ENCODE data around the gene AKTIP. TPM values are rescaled to one million over a fixed set of nuclear protein-coding genes. Genes with fewer than 3 reads are reported as not detected.

Gene AKTIP
- total and polyA plus RNA-seq, 12 donors: 16.0 to 43.5 (median 31.3) TPM

DNA sequence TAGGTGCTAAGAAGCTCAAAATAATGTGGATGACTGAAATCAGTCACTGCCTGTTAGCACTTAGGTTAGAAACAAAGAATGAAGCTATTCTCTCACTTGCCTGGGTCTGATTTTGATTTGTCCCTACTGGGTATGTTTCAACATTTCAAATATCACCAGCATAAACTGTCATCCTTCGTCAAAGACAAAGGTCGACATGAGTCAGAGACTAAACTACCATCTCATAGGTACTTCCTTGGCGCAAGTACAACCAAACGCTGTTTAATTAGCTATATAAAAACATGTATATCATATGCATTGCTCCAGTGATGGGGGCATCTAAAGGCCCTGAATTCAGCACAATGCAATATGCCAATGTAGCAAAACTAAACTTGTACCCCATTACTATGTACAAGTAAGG lies 4.0 kb downstream of the AKTIP start:
- H3K36me3 ChIP-seq (replicated peaks in 1 of 2): peaks cover 0 to 41% of the 10 kb centered on the region in 2 donors

DNA sequence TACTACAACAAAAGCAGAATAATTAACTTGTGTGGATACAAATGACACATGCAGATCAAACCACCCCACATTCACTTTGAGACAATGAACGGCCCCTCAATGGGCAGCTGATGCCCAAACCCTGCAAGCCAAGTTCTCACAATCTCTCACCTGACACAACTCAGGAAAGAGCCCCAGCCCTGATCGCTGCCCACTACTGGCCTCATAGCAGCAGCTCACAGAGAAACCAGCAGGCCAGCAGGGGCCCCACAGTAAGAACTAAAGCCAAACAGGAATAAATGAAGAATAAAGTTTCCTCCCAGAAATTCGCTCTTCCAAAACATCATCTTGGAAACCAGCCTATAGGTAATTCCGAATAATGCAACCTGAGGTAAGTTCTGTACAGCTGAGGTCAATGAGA lies 7.7 kb downstream of the AKTIP start:
- Histone ChIP-seq H3K27me3 (no peaks in the 10 kb centered on the region), H3K4me3 (no peak overlapping the region), H3K27ac (no peak overlapping the region), H3K4me1 (replicated peaks in 1 of 2) (no peaks in the 10 kb centered on the region), H3K36me3 (replicated peaks in 1 of 2) (peaks cover 0 to 62% of the 10 kb centered on the region in 2 donors), H3K9me3 (replicated peaks in 1 of 3) (no peaks in the 10 kb centered on the region)
- WGBS, 4 donors: 89 to 93% (median 91%) methylated on average over 4 of the region's 4 CpGs
- TF ChIP-seq, protein P1, sequence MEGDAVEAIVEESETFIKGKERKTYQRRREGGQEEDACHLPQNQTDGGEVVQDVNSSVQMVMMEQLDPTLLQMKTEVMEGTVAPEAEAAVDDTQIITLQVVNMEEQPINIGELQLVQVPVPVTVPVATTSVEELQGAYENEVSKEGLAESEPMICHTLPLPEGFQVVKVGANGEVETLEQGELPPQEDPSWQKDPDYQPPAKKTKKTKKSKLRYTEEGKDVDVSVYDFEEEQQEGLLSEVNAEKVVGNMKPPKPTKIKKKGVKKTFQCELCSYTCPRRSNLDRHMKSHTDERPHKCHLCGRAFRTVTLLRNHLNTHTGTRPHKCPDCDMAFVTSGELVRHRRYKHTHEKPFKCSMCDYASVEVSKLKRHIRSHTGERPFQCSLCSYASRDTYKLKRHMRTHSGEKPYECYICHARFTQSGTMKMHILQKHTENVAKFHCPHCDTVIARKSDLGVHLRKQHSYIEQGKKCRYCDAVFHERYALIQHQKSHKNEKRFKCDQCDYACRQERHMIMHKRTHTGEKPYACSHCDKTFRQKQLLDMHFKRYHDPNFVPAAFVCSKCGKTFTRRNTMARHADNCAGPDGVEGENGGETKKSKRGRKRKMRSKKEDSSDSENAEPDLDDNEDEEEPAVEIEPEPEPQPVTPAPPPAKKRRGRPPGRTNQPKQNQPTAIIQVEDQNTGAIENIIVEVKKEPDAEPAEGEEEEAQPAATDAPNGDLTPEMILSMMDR (IDR thresholded peaks at IDR 0.05): no peak
- no peak for TF ChIP-seq POLR2A (IDR thresholded peaks at IDR 0.05)
- no peak for DNase-seq
- intact Hi-C loops (cut with DNase I): no loop called here

More for the DNA sequence above, 4.0 kb downstream of the AKTIP start:
- intact Hi-C loops (cut with DNase I): no loop called here
- Histone ChIP-seq H3K4me3 (no peak overlapping the region), H3K9me3 (replicated peaks in 1 of 3) (no peaks in the 10 kb centered on the region), H3K27ac (no peak overlapping the region), H3K27me3 (no peaks in the 10 kb centered on the region), H3K4me1 (replicated peaks in 1 of 2) (peaks cover 8 to 22% of the 10 kb centered on the region in 2 donors)
- no peak for DNase-seq
- TF ChIP-seq POLR2A (IDR thresholded peaks at IDR 0.05): no peak
- TF ChIP-seq, protein P1 (IDR thresholded peaks at IDR 0.05): no peak
- WGBS, 4 donors: 79 to 91% (median 84%) methylated on average over 4 of the region's 4 CpGs

DNA sequence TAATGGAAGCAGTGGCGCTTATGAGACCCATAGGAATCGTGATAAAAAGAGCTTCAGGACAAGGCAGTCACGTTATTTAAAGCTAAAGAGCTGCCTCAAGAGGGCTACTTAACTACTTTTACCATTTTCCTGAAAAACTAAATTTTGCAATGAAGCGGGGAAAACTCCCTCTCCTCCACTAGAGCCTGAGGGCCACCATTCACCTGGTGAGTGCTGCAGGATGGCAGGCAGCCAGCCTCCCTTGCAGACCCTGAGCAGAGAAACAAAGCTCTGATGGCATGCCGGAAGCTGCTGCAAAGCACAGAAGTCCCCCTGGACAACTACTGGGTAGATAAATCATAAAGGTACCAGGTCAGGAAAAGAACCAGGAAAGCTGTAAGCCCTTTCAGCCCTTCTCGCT lies 8.4 kb downstream of the AKTIP start:
- intact Hi-C loops (cut with DNase I): no loop called here
- no peaks in the 10 kb centered on the region for H3K27me3 ChIP-seq
- TF ChIP-seq POLR2A (IDR thresholded peaks at IDR 0.05): no peak
- TF ChIP-seq, protein P1 (IDR thresholded peaks at IDR 0.05): no peak
- H3K4me1 ChIP-seq (replicated peaks in 1 of 2): no peaks in the 10 kb centered on the region
- H3K27ac ChIP-seq: no peak overlapping the region
- DNase-seq: no peak
- peaks cover 0 to 69% of the 10 kb centered on the region in 2 donors for H3K36me3 ChIP-seq (replicated peaks in 1 of 2)
- no peak overlapping the region for H3K4me3 ChIP-seq
- 94 to 99% (median 96%) methylated on average over 5 to 6 of the region's 6 CpGs for WGBS, 4 donors
- no peaks in the 10 kb centered on the region for H3K9me3 ChIP-seq (replicated peaks in 1 of 3)

DNA sequence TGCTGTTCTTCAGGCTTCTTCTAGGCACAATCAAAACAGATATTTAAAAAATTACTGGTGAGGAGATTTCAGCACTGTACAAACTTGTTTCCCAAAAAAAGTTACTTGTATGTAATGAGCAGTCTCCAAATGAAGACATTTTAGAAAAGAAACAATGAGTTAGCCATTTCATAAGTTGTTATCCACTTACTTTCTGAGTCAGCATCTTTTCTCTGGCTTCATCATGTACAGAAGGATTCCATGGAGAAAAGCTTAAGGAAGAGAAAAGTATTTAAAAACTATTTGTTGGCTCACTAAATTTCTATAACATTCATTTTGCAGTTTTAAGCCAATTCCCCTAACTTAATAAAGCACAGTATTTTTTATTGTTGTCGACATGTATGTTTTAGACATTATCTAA lies 10.5 kb downstream of the AKTIP start:
- Histone ChIP-seq H3K4me3 (no peak overlapping the region), H3K36me3 (replicated peaks in 1 of 2) (peaks cover 0 to 64% of the 10 kb centered on the region in 2 donors), H3K9me3 (replicated peaks in 1 of 3) (no peaks in the 10 kb centered on the region), H3K27ac (no peak overlapping the region), H3K4me1 (replicated peaks in 1 of 2) (no peaks in the 10 kb centered on the region), H3K27me3 (no peaks in the 10 kb centered on the region)
- no peak for TF ChIP-seq POLR2A (IDR thresholded peaks at IDR 0.05)
- TF ChIP-seq, protein P1 (IDR thresholded peaks at IDR 0.05): no peak
- intact Hi-C loops (cut with DNase I): no loop called here
- WGBS, 4 donors: 91 to 97% (median 92%) methylated on average over 1 of the region's 1 CpG
- DNase-seq: no peak

Data from adrenal gland (tissue), 12 donors.